Activated CD4-positive, alpha-beta T cell treated with anti-CD3 and anti-CD28 coated beads, Interleukin-2, amount 50 U/mL, for 1 hour (primary cell): Measurements from ENCODE around the gene NXPH2.

Source experiments
- DNase-seq: peaks from one replicate; pipeline ENCODE4 v3.0.0-alpha.2; 2020

The NXPH2 gene

DNA sequence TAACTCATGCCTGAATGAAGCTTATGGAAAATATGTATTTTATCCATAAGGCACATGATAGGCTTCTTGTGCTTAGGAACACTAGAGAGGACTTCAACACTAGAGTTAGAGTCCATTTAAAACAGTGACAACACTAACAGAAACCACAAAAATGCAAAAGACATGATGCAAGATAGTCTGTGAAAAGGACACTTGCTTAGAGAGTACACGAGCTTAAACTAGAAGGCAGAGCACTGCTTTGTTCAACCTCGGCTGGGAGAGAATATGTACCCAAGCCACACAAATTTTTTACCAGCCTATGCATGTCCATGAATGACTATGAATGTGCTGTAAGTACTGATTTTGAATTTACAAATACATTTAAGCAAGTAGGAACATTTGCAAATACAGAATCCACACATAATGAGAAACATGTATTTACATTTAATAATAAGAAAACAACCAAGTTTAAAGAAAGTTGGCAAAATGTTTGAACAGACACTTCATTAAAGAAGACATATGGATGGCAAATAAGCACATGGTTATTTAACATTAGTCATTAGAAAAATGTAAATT is 148.0 kb downstream of the NXPH2 start:
- DNase-seq, result no peak

DNA sequence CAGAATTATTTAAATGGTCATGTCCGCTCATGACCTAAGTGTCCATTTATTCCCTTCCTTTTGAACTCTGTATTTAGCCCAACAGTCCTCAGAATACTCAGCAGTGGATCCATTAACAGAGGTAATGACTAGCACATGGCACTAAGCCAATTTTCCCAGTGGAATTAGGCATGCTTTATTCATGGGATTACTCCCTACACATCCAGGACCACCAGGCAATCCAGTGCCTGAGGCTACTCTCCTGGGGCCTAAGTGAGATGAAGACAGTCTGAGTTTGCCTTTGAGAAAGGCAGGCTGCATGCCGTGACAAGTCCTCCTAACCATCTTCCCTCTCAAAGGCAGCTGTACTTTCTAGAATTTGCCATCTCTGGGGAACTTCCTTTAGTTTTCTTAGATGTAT is 150.0 kb downstream of the NXPH2 start:
- no peak for DNase-seq

DNA sequence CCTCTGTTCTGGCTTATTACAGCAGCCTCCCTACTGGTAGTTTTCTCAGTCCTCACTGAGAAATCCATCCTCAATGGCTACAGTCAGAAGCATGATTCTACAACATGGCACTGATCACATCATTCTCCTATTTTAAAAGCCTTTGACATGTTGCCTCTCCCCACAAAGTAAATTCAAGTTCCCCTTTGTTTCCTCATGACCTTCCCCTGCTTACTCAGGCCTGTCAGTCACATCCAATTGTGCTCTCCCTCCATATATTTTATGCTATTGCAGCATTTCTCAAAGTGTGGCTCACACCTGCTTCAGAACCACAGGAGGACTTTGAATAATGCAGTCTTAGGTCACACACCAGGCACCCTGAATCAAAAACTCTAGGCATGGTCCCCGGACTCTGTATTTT is 154.0 kb downstream of the NXPH2 start:
- no peak for DNase-seq

DNA sequence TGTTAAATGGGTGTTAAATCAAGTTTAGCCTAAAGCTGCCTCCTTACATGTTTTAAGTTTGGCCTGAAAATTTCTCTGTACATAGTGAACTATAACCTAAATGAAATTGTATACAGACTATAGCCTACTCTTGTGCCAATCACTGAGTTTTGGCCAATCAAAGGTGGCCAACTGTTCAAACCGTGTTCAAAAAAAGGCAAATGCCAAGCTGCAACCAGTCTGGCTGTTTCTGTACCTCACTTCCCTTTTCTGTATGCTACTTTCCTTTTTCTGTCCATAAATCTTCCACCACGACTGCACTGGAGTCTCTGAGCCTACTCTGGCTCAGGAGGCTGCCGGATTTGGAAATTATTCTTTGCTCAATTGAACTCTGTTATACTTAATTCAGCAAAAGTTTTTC is 157.6 kb downstream of the NXPH2 start:
- no peak for DNase-seq

DNA sequence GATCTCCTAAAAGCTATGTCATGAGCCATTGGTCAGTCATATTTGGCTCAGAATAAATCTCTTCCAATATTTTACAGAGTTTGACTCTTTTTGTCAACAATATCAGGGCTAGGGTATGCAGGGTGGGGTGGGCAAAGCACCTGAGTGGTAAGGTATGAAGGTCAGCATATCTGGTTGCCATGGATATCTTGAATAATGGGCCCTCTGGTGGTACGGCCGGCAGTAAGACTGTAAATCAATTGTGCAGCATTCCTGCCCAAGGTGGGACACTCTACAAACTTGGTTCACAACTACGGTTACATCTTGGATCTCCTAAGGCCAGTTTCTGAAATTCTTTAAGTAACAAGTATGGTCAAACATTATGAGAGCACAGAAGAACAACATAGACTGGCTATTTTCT is 159.1 kb downstream of the NXPH2 start:
- DNase-seq, result no peak

DNA sequence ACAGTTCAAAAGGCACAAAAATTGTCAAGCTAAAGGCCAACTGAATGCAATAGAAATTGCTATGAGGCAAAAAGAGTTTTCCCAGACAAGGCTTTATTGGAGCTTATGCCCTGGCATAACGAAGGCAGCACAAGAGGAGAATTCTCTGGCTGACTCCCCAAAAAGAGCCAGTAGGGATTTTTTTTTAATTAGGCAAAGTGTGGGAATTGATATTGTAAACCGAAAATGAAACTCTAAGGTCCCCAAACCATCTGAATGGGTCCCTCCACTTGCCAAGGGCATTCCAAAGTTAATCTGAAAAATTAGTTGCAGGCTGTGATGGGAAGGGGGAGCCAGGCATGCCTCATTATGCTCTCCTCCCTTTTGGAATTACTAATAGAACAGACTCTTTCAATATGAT is 159.8 kb downstream of the NXPH2 start:
- DNase-seq, result no peak
